Panc1 (cell line): ENCODE results near the gene REPIN1. TPM values are rescaled to one million over a fixed set of nuclear protein-coding genes. Genes with fewer than 3 reads are reported as not detected.

Experiments
- ATAC-seq: fragments of 200-7000 bp; cut with Tn5 transposase; 2 replicates; pipeline ENCODE4 v1.9.1; 2020; ENCODE audit warnings: mild to moderate bottlenecking, moderate library complexity
- BruUV-seq: library from RNA; stranded (reverse); fragments of 400-500 nt; replicated peaks from 2 replicates; lab custom pipeline; 2021; lab: Mats Ljungman, UMichigan
- CTCF ChIA-PET: fragments of 300-600 bp; sonication (Branson Sonifier 250); formaldehyde crosslinking; loops from one replicate; lab custom pipeline; 2022; ENCODE audit warnings: antibody characterized with exemption; lab: Charles Lee
- POLR2A ChIA-PET: fragments of 300-600 bp; sonication (Branson Sonifier 250); formaldehyde crosslinking; loops from one replicate; lab custom pipeline; 2022; ENCODE audit warnings: antibody characterized with exemption; lab: Charles Lee
- DNase-seq: peaks from one replicate; pipeline ENCODE4 v3.0.0-alpha.2; 2010; ENCODE audit warnings: low read depth, low spot score
- H3K27ac ChIP-seq: 2 replicates; pipeline ENCODE4 v1.5.1; 2011; ENCODE audit warnings: mild to moderate bottlenecking, low read length, inconsistent platforms
- H3K27me3 ChIP-seq: fragments of 200-500 bp; sonication (Bioruptor generic); 2 replicates; pipeline ENCODE4 v1.6.0; 2014; ENCODE audit warnings: low read length, inconsistent platforms; ENCODE audit not compliant: control insufficient read depth, insufficient read depth
- H3K36me3 ChIP-seq: fragments of 200-500 bp; sonication (Bioruptor generic); 2 replicates; pipeline ENCODE4 v1.5.1; 2014; ENCODE audit warnings: inconsistent platforms, mild to moderate bottlenecking, low read length, moderate library complexity; ENCODE audit not compliant: control insufficient read depth, insufficient read depth
- H3K4me1 ChIP-seq: 2 replicates; pipeline ENCODE4 v1.5.1; 2011; ENCODE audit warnings: inconsistent platforms, mild to moderate bottlenecking, low read length, moderate library complexity; ENCODE audit not compliant: control insufficient read depth, insufficient read depth
- H3K4me3 ChIP-seq, 2 experiments: 2 replicates each; pipeline ENCODE4 v1.5.1; 2011 to 2012; ENCODE audit warnings: low read depth in 2 of 2, low read length in 2 of 2, mild to moderate bottlenecking in 2 of 2, inconsistent platforms in 1 of 2, moderate library complexity in 1 of 2
- H3K9me3 ChIP-seq: fragments of 200-500 bp; sonication (Bioruptor generic); 2 replicates; pipeline ENCODE4 v1.5.1; 2014; ENCODE audit warnings: low read depth, mild to moderate bottlenecking, inconsistent platforms, low read length, moderate library complexity; ENCODE audit not compliant: control insufficient read depth, insufficient read depth
- POLR2AphosphoS5 ChIP-seq: IDR thresholded peaks from 2 replicates; pipeline ENCODE4 v1.6.1; 2012; ENCODE audit warnings: mild to moderate bottlenecking, low read depth, low read length, moderate library complexity
- REST ChIP-seq, 2 experiments: IDR thresholded peaks; 2 replicates each; pipeline ENCODE4 v1.6.1; 2011 to 2012; ENCODE audit warnings: low read depth in 2 of 2, control low read depth in 1 of 2, low read length in 1 of 2, mild to moderate bottlenecking in 1 of 2, moderate library complexity in 1 of 2; ENCODE audit not compliant: insufficient read depth in 1 of 2
- SIN3A ChIP-seq: IDR thresholded peaks from 2 replicates; pipeline ENCODE4 v1.6.1; 2012; ENCODE audit warnings: low read depth, mild to moderate bottlenecking, low read length, moderate library complexity, borderline replicate concordance; ENCODE audit not compliant: insufficient read depth
- TCF7L2 ChIP-seq: IDR thresholded peaks from 2 replicates; pipeline ENCODE4 v1.6.1; 2011; ENCODE audit warnings: mild to moderate bottlenecking, low read depth, low read length, inconsistent platforms
- in situ Hi-C: cut with HindIII; loops from 2 replicates; pipeline ENCODE4 v1.10.0; 2016; ENCODE audit warnings: low sequenced_read_pairs, low pct_unique_long_range_greater_than_20kb
- intact Hi-C: fragments of 100-400 bp; cut with micrococcal nuclease; formaldehyde crosslinking; loops from one replicate; pipeline ENCODE4 v1.10.0; 2022; ENCODE audit not compliant: unreplicated experiment
- total RNA-seq: library from RNA; stranded (reverse); gene quantifications from one replicate; pipeline ENCODE4 v1.2.1, GENCODE V29; 2021; ENCODE audit not compliant: unreplicated experiment
- TF ChIP-seq, protein P1 (sequence below): fragments of 450-650 bp; IDR thresholded peaks from 2 replicates; pipeline ENCODE4 v1.5.1; 2017; ENCODE audit warnings: mild to moderate bottlenecking

REPIN1 gene
- total RNA-seq, 1 experiment from 2014 or later: 209 TPM

DNA sequence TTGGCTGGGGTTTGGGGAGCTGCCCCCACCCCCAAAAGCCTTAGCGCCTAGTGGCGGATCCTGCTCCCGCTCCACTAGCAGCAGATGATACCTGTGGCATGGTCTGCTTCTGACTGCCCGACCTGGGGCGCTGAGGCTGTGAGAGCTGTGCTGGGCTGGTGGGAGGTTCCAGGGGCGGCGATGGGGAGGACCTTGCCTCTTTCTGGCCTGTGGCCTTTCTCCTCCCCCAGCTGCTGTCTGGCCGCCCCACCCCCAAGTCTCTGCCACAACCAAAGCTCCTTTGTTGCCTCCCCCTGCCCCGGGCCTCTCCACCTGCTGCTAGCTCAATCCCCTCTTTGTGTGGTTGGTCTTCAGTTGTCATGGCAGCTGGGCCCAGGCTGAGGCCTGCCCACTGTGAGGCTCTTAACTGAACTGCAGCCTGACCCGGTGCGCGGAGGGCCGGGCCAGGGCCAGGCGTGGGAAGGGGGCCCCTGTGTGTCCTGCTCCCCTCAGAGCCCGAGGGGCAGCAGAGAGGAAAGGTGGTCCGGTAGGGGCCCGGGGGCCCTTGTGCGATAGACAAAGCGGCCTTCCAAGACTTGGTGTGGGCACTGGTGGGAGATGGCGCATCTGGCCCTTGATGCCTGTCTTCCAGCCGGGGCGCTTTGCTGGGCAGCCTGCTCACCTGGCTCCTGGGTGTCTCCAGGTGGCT is 15.2 kb downstream of the REPIN1 start:
- ATAC-seq: no peak

DNA sequence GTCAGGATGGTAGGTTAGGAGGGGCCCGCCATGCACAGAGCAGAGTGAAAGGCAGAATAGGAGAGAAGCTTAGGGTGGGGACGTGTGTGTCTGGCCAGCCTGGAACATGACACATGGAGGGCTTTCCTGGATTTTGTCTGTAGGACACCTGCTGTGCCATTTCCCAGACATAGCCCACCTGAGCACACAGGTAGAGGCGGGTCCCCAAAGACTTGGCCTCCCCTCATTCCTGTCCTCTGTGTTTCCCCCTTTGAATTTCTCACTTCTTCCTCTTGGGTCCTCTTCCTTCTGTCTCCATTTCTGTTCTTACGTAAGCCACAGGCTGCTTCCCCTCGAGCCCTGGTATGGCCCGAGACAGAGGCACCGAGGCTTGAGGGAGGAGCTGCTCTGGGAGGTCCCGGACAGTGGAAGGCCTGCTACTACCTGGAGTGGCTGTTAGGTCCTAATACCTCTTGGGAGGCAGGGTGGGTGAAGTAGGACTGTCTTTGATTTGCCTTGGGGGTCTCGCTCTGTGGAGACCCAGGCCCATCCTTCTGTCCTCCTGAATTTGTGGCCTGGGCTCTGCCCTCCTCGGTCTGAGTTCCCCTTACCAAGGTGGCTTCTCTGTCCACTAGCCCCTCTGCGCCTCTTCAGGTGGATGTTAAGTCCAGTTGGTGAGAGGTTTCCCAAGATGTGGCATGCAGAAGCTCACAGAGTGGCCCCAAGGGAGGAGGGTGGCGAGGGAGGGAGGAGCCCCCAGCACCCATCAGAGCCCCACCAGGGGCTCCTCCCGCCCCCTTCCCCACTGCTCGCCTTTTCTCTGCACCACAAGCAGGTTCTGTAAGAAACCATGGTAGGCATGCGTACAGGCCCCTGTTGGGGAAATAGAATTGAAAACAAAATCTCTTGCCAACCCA is 16.0 kb downstream of the REPIN1 start:
- ChIA-PET CTCF (no interaction called here), POLR2A (no interaction called here)
- no TSS peak for BruUV-seq
- Histone ChIP-seq H3K36me3 (no peaks in the 10 kb centered on the region; the same call in 1 of the 2 replicates), H3K27me3 (no peaks in the 10 kb centered on the region), H3K4me1 (peaks cover 31% of the 10 kb centered on the region), H3K4me3 (no peak overlapping the region), H3K27ac (no peak overlapping the region), H3K9me3 (no peaks in the 10 kb centered on the region)
- in situ Hi-C loops: no loop called here
- no peak for DNase-seq
- TF ChIP-seq, protein P1, sequence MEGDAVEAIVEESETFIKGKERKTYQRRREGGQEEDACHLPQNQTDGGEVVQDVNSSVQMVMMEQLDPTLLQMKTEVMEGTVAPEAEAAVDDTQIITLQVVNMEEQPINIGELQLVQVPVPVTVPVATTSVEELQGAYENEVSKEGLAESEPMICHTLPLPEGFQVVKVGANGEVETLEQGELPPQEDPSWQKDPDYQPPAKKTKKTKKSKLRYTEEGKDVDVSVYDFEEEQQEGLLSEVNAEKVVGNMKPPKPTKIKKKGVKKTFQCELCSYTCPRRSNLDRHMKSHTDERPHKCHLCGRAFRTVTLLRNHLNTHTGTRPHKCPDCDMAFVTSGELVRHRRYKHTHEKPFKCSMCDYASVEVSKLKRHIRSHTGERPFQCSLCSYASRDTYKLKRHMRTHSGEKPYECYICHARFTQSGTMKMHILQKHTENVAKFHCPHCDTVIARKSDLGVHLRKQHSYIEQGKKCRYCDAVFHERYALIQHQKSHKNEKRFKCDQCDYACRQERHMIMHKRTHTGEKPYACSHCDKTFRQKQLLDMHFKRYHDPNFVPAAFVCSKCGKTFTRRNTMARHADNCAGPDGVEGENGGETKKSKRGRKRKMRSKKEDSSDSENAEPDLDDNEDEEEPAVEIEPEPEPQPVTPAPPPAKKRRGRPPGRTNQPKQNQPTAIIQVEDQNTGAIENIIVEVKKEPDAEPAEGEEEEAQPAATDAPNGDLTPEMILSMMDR: no peak
- TF ChIP-seq SIN3A (no peak), POLR2AphosphoS5 (no peak), TCF7L2 (no peak), REST (IDR thresholded peaks at IDR 0.05; ENCODE audit: insufficient read depth in 1 of 2, low read depth in 2 of 2, low read length in 1 of 2) (no peak)
- intact Hi-C loops: no loop called here
- ATAC-seq: no peak

More for the DNA sequence above, 15.2 kb downstream of the REPIN1 start:
- no peaks in the 10 kb centered on the region for H3K9me3 ChIP-seq
- no peak for DNase-seq
- H3K4me1 ChIP-seq: peaks cover 31% of the 10 kb centered on the region
- ChIA-PET POLR2A (no interaction called here), CTCF (no interaction called here)
- intact Hi-C loops (no loop called here), in situ Hi-C loops (no loop called here)
- TF ChIP-seq POLR2AphosphoS5: no peak
- no peak for TF ChIP-seq REST (IDR thresholded peaks at IDR 0.05; ENCODE audit: insufficient read depth in 1 of 2, low read depth in 2 of 2, low read length in 1 of 2)
- TF ChIP-seq SIN3A: no peak
- TF ChIP-seq TCF7L2: no peak
- TF ChIP-seq, protein P1: no peak
- no peak overlapping the region for H3K4me3 ChIP-seq
- no peak overlapping the region for H3K27ac ChIP-seq
- H3K27me3 ChIP-seq: no peaks in the 10 kb centered on the region
- no TSS peak for BruUV-seq
- no peaks in the 10 kb centered on the region; the same call in 1 of the 2 replicates for H3K36me3 ChIP-seq
